Measurements from ENCODE around the gene RENBP. TPM values are rescaled to one million over a fixed set of nuclear protein-coding genes. Genes with fewer than 3 reads are reported as not detected.

RENBP gene
- total and polyA plus RNA-seq, 2 of the 13 experiments (the other 11 are each of a cell fraction or from before 2014, with no cell fraction given) = 1.4 to 2.6 TPM

GRCh38 chrX:153971450-153972367 lies 27.3 kb upstream of the RENBP start, which contains the start of gene HCFC1 (continued):
- TF ChIP-seq ZNF788 (CRISPR knock-in tag; IDR thresholded peaks at IDR 0.05; ENCODE audit: borderline replicate concordance) (0 out of 2 replicates have a peak, but pooled peaks have one; percentile 24), ZNF607 (CRISPR knock-in tag; IDR thresholded peaks at IDR 0.05; ENCODE audit: borderline replicate concordance) (no peak; the same call in 1 of the 2 replicates), UBTF (CRISPR knock-in tag; IDR thresholded peaks at IDR 0.05) (peak; percentile 37; the same call in 1 of the 2 replicates), MED1 (CRISPR knock-in tag; IDR thresholded peaks at IDR 0.05) (peak; percentile 31; the same call in 1 of the 2 replicates), HMGXB4 (CRISPR knock-in tag; IDR thresholded peaks at IDR 0.05; ENCODE audit: borderline replicate concordance in 1 of 2, low read depth in 1 of 2) (peak in 1 of 2 experiments; percentile 63; a peak in 2 of 4 replicates), CBX1 (IDR thresholded peaks at IDR 0.05; ENCODE audit: low read depth) (no peak), ZNF280B (CRISPR knock-in tag; IDR thresholded peaks at IDR 0.05; ENCODE audit: borderline replicate concordance) (no peak), ZNF225 (CRISPR knock-in tag; IDR thresholded peaks at IDR 0.05) (no peak), YY1 (IDR thresholded peaks at IDR 0.05; ENCODE audit: insufficient read depth, insufficient replicate concordance, low read depth, low read length) (peak; percentile 90), MED13 (CRISPR knock-in tag; IDR thresholded peaks at IDR 0.05) (no peak), THAP9 (CRISPR knock-in tag; IDR thresholded peaks at IDR 0.05; ENCODE audit: borderline replicate concordance) (peak; percentile 99), NAIF1 (CRISPR knock-in tag; IDR thresholded peaks at IDR 0.05; ENCODE audit: borderline replicate concordance) (no peak), DNMT3B (CRISPR knock-in tag; conservative IDR thresholded peaks at IDR 0.05) (no peak), ZNF775 (CRISPR knock-in tag; IDR thresholded peaks at IDR 0.05; ENCODE audit: borderline replicate concordance) (no peak), ZNF44 (CRISPR knock-in tag; IDR thresholded peaks at IDR 0.05) (no peak), ZNF530 (CRISPR knock-in tag; IDR thresholded peaks at IDR 0.05; ENCODE audit: low read depth) (no peak), ARNTL (CRISPR knock-in tag; IDR thresholded peaks at IDR 0.05) (no peak)

Data from HepG2 (cell line).